OCI-M2 (cell line): ENCODE measurements around the gene ELFN1.

Source experiments
- DNase-seq: peaks from one replicate; lab custom pipeline; 2025; ENCODE audit not compliant: unreplicated experiment; lab: John Stamatoyannopoulos, UW

The ELFN1 gene

GRCh38 chr7:1693419-1693990 is 23.4 kb downstream of the ELFN1 start:
- DNase-seq, result no peak

- no peak for DNase-seq
Observed at GRCh38 chr7:1693991-1694524, 24.0 kb downstream of the ELFN1 start.

- DNase-seq, result no peak
Observed at GRCh38 chr7:1694611-1695511, 24.8 kb downstream of the ELFN1 start.

DNA sequence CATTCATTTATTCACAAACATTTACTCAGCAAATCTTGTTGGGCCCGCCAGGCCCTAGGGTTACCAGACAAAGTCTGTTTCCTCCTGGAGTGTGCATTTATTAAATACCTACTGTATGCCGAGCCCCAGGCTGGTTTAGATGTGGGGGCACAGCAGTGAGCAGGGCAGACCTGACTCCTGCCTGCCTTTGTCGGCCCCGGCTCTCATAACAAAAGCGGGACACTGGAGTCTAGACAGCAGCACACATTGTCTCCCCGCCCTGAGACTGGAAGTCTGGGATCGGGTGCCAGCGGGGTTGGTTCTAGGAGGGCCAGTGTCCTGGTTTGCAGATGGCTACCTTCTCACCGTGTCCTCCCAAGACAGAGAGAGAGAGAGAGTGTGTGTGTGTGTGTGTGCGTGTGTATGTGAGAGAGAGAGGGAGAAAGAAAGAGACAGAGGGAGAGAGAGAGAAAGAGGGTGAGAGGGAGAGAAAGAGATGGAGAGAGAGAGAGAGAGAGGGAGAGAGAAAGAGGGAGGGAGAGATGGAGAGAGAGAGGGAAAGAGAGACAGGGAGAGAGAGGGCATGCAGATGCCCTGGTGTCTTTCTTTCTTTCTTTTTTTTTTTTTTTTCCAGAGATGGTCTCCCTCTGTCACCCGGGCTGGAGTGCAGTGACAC is 25.9 kb downstream of the ELFN1 start:
- DNase-seq, result no peak

- DNase-seq, result no peak
Observed at GRCh38 chr7:1696671-1697498, 26.8 kb downstream of the ELFN1 start.

DNA sequence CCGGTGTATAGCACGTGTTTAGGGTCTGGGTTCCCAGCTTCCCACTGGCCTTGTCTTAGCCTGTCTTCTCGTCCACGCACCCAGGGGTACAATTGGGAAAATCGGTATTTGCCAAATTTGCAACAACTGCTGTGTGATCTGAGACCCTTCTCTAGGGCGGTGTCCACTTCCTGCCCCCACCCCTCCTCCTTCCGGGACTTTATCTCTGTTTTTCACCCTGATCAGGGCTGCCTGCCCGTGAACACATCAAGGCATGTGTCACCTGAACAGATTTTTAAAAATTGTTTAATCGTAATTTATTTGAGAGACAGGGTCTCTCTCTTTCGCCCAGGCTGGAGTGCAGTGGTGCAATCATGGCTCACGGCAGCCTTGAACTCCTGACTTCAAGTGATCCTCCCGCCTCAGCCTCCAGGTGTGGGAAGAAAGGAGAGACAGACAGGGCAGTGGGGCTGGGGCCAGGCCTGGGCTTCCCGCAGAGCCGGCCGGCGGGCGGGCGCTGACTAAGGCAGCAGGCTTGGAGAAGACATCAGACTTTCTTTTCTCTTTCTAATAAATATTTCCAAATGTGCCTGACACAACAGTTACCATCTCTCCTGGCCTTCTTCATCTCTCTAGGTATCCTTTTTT is 27.5 kb downstream of the ELFN1 start:
- DNase-seq, result no peak

DNA sequence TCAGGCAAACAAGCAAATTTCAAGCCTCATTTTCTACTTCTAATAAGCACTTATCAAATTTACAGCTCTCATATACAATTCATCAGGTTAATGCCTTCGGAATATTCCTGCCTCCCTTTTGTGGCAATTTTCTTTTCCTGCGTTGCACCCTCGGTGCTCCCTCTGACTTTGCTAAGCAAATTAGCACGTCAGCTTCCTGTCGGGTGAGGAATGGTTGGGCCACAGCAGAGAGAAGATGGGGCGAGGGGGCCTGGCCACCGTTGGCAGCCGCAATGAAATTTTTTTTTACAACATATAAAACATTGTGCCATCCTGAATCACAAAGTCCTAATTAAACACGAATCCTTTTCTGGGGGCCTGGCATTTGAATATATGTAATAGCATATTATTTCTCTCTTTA is 28.1 kb downstream of the ELFN1 start:
- DNase-seq, result no peak

GRCh38 chr7:1698951-1699350 is 28.9 kb downstream of the ELFN1 start:
- DNase-seq, result no peak

DNA sequence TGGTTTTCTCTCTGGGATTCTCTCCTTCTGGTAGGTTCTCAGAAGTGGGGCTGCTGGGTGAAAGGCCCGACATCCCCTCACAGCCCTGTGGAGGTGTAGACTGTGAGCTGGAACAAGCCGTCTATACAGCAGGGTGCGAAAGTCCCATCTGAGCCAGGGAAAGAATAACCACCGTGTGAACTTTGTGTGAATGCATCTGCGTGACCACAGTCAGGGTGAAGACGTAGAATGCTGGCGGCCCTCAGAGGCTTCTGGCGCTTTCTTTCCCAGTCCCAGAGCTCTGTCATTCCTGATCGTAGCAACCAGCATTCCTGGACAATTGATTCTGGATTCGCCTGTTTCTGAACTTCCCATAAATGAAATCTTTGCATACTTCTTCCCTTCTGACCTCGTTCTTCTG is 30.0 kb downstream of the ELFN1 start:
- no peak for DNase-seq

DNA sequence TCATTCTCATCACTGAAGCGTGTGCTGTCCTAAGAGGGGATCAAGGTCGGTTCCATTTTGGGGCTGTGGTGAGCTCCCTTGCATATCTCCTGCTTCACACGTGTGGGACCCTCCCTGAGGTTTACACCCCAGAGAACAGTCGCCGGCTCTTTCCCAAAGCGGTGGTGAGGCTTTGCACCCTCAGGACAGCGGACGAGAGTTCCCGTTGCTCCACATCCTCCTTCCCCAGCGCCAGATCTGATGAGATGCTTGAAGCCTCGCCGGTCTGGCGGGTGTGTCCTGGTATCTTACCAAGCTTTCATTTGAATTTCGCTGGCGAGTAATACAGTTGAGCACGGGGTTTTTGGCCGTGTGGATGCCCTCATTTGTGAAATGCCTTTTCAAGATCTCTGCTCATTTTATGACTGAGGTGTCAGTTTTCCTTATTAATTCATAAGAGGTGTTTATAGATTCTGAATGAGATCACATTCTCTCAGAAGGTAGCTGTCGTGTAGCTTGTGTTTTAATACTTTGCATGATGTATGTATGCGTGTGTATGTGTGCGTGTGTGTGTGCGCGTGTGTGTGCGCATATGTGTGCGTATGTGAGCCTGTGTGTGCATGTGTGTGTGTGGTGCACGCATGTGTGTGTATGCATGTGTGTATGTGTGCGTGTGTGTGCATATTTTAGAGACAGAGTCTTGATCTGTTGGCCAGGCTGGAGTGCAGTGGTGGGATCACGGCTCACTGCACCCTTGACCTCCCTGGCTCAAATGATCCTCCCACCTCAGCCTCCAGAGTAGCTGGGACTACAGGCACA is 30.7 kb downstream of the ELFN1 start:
- DNase-seq, result no peak

DNA sequence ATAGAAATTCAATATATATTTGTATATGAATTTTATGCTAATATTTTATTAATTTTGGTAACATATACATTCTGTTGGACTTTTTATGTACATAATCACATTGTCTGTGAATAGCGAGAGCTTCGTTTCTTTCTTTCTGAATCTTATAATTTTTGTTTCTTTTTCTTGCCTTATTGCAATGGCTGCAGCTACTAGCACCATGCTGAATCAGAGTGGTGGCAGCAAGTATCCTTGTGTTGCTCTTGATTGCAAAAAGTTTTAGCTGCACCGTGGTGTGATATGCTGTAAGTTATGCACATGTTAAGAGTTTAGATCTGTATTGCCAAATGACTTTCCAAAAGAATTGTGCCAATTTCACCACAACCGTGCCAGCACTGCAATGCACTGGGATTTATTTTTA is 32.6 kb downstream of the ELFN1 start:
- no peak for DNase-seq

GRCh38 chr7:1703441-1703840 is 33.4 kb downstream of the ELFN1 start:
- DNase-seq, result no peak

DNA sequence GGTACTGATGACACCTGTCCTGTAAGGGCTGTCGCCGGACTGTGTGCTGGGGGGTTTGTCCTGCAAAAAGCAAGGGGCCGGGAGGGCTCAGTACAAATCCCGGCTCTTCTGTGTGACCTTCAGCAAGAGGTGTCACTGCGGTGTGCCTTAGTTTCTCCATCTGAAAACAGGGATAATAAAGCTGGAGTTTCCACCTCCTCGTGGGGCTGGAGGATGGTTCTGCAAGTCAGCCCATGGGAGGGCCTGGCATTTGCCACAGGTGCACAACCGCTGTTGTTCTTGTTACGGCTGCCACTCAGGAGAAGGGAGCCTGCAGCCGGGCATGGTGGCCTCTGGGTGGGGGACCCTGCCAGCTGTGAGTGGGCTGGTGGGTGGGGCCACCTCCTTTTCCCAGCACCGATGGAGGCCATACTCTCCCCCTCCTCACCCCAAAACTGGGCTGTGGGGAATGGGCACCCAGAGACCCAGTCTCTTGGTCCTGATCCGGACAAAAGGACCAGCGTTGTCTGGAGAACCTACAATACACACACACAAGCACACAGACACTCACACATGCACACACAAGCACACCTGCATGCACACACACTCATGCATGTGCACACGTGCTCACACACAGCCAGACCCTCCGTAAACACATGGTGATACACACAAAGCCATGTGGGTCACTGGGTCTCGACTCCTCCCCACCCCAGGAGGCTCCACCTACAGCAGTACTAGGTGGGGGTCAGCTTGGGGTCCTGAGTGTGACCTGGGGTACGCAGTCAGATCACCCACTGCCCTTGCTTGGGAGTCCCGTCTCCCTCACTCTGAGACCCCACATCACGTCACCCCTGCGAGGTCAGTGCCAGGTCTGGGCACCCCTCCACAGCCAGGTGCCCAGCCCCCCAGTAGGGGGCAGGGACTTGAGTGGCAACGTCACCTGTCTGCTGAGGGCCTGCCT is 34.1 kb downstream of the ELFN1 start:
- no peak for DNase-seq

DNA sequence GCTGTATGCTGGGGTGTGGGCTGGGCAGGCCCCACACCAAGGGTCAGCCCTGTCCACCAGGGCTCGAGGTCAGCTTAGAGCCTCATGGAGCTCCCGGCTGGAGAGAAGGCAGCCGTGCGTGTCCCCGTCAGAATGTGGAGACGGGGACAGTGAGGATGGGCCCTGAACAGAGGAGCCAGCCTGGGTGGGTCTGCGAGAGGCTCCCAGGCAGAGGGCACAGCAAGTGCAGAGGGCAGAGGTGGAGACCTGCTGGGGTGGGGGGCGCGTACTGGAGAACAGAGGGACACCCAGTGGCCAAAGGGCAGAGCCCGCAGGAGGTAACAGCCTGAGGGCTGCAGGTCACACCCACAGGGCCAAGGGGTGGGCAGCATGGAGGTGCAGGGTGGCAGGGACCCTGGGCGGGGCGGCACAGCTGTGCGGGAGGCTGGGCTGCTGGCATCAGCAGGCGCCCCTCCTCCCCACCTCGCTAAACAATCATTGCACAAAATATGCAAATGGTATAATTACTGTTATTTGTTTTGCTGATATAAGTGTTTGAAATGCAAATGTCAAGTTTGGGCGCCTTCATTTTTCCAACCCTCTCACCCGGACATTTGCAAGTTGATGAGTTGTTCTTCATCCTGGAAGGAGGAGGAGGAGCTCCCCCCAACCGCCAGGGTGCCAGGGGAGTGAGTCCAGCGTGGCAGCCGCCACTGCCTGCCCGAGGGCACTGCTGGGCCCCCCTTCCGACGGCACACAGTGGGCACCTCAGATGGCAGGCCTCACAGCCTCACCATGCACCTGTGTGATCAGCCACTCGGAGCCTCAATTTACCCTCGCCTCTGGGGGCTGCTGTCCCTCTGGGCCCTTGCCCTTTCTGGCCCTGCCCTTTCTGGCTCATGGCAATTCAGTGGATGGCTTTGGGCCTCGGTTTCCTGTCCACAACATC is 35.0 kb downstream of the ELFN1 start:
- no peak for DNase-seq

- no peak for DNase-seq
Observed at GRCh38 chr7:1705856-1706255, 35.8 kb downstream of the ELFN1 start.

DNA sequence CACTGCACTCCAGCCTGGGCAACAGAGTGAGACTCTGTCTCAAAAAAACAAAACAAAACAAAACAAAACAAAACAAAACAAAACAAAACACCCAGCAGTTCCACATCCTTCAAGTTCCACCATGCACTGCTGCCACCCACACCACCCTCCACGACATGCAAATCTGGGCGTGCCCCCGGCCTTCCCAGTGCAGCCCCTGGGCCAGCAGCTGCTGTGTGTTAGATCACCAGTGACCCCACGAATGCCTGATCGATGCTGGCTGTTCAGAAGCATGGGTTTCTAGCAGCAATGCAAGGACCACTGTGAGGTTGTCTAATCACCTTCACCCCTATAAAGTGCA is 36.3 kb downstream of the ELFN1 start:
- no peak for DNase-seq

DNA sequence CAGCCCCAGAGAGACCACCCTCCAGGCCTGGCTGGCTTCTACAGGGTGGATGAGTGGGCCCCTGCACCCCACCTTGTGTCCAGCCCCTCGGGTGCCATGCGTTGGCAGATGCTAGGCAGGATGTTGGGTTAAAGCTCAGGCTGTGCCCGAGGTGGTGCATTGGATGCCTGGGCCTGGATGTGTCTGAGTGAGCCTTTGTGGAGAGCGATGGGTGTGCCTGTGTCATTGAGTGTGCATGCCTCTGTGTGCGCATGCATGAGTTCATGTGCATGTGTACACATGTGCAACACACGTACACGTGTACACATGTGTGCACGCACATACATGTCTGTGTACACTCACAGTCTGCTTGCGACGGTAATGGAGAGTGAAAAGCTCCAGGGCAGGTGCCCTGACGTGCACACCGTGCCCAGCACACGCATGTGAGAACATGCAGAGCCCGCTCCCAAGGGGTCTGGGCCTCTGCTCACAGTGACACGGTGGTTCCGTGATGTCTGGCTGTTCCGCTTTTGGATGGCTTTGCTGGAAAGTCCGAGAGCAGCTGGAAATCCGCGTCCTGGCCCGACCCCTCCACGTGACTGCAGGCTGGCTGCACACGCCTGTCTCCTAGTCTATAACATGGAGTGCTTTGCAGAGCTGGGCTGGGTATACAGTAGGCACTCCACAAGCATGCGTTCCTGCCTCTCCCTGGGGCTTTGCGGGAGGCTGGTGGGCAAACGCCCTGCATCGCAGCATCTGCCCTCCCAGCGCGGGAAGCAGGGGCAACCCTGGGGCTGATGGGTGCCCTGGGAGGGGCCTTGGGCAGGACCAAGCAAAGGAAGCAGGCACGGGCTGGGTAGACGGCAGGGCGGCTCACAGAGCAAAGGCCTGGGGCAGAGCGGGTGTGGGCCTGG is 36.9 kb downstream of the ELFN1 start:
- no peak for DNase-seq
